HG02852 (cell line): ENCODE data around the gene FLG2.
"Not testable (repeated sequence)": the region's sequence is repeated elsewhere in the genome, so short reads cannot be mapped to it uniquely, and the experiment has no call there.

Source experiments
- ATAC-seq: cut with Tn5 transposase; IDR thresholded peaks from one replicate; pipeline ENCODE4 v1.9.1; 2021; ENCODE audit warnings: mild to moderate bottlenecking, moderate library complexity; ENCODE audit not compliant: unreplicated experiment

Gene FLG2

DNA sequence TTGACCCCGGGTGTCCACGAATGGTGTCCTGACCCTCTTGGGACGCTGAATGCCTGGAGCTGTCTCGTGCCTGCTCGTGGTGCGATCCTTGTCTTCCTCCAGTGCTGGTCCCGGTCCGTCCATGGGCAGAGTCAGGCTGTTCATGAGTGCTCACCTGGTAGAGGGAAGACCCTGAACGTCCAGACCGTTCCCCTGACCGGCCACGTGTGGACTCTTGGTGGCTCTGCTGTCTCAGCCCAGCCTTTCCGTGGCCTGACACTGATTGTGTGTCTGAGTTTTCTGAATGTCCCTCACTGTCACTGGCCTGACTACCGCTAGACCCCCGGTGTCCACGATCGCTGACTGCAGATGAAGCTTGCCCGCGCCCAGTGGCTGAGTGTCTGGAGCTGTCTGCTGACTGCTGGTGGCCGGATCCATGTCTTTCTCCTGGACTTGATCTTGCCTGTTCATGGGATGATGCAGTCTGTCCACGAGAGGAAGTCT is 46.4 kb downstream of the FLG2 start:
- no peak for ATAC-seq

DNA sequence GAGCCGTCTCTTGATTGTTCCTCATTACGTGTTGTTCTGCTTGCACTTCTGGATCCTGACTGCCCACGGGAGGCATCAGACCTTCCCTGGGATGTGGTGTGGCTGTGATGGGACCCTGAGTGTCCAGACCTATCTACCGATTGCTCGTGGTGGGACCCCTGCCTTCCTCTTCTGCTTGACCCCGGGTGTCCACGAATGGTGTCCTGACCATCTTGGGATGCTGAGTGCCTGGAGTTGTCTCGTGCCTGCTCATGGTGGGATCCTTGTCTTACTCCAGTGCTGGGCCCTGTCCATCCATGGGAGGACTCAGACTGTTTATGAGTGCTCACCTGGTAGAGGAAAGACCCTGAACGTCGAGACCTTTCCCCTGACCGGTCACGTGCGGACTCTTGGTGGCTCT is 47.6 kb downstream of the FLG2 start:
- ATAC-seq: not testable (repeated sequence)

DNA sequence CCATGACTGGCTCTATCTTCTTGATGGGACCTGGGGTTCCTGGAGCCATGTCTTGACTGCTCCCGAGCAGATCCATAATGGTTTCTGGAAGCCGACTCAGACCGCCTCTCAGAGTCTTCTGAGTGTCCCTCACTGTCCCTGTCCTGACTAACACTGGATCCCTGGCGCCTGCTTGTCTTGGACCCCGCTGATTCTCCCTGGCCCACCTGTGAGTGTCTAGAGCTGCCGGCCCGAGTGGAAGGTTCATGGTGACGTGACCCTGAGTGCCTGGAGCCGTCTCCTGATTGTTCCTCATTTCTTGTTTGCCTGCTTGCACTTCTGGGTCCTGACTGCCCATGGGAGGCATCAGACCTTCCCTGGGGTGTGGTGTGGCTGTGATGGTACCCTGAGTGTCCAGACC is 49.9 kb downstream of the FLG2 start:
- ATAC-seq: no peak

DNA sequence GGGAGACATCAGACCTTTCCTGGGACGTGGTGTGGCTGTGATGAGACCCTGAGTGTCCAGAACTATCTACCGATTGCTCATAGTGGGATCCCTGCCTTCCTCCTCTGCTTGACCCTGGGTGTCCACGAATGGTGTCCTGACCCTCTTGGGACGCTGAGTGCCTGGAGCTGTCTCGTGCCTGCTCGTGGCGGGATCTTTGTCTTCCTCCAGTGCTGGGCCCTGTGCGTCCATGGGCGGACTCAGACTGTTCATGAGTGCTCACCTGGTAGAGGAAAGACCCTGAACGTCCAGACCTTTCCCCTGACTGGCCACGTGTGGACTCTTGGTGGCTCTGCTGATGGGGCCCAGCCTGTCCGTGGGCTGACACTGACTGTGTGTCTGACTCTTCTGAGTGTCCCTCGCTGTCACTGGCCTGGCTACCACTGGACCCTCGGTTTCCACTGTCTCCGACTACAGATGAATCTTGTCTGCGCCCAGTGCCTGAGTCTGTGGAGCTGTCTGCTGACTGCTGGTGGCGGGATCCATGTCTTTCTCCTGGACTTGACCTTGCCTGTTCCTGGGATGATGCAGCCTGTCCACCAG is 50.4 kb downstream of the FLG2 start:
- ATAC-seq: not testable (repeated sequence)

DNA sequence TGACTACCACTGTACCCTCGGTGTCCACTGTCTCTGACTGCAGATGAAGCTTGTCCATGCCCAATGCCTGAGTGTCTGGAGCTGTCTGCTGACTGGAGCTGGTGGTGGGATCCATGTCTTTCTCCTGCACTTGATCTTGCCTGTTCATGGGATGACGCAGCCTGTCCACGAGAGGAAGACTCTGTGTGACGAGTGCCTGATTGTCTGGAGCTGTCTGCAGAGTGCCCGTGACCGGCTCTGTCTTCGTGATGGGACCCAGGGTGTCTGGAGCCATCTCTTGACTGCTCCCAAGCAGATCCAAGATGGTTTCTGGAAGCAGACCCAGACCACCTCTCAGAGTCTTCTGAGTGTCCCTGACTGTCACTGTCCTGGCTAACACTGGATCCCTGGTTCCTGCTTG is 51.0 kb downstream of the FLG2 start:
- ATAC-seq: not testable (repeated sequence)

DNA sequence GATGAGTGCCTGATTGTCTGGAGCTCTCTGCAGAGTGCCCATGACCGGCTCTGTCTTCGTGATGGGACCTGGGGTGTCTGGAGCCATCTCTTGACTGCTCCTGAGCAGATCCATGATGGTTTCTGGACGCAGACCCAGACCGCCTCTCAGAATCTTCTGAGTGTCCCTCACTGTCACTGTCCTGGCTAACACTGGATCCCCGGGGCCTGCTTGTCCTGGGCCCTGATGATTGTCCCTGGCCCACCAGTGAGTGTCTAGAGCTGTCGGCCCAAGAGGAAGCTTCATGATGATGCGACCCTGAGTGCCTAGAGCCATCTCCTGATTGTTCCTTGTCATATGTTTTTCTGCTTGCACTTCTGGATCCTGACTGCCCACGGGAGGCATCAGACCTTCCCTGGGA is 51.8 kb downstream of the FLG2 start:
- ATAC-seq: not testable (repeated sequence)

DNA sequence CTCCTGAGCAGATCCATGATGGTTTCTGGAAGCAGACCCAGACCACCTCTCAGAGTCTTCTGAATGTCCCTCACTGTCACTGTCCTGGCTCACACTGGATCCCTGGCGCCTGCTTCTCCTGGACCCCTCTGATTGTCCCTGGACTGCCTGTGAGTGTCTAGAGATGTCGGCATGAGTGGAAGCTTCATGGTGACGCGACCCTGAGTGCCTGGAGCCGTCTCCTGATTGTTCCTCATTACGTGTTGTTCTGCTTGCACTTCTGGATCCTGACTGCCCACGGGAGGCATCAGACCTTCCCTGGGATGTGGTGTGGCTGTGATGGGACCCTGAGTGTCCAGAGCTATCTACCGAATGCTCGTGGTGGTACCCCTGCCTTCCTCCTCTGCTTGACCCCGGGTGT is 53.7 kb downstream of the FLG2 start:
- not testable (repeated sequence) for ATAC-seq

DNA sequence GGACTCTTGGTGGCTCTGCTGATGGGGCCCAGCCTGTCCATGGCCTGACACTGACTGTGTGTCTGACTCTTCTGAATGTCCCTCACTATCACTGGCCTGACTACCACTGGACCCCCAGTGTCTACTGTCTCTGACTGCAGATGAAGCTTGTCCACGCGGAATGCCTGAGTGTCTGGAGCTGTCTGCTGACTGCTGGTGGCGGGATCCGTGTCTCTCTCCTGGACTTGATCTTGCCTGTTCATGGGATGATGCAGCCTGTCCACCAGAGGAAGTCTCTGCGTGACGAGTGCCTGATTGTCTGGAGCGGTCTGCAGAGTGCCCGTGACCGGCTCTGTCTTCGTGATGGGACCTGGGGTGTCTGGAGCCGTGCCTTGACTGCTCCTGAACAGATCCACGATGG is 55.0 kb downstream of the FLG2 start:
- not testable (repeated sequence) for ATAC-seq

DNA sequence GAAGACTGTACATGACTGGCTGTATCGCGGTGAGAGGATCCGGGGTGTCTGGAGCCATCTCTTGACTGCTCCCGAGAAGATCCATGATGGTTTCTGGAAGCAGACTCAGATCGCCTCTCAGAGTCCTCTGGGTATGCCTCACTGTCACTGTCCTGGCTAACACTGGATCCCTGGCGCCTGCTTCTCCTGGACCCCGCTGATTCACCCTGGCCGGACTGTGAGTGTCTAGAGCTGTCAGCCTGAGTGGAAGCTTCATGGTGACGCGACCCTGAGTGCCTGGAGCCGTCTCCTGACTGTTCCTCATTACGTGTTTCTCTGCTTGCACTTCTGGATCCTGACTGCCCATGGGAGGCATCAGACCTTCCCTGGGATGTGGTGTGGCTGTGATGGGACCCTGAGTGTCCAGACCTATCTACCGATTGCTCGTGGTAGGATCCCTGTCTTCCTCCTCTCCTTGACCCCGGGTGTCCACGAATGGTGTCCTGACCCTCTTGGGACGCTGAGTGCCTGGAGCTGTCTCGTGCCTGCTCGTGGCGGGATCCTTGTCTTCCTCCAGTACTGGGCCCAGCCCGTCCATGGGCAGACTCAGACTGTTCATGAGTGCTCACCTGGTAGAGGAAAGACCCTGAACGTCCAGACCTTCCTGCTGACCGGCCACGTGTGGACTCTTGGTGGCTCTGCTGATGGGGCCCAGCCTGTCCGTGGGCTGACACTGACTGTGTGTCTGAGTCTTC is 56.5 kb downstream of the FLG2 start:
- not testable (repeated sequence) for ATAC-seq
